Measurements from ENCODE around the gene TRIM40.
"Not testable (repeated sequence)": the region's sequence is repeated elsewhere in the genome, so short reads cannot be mapped to it uniquely, and the experiment has no call there.

Gene TRIM40

DNA sequence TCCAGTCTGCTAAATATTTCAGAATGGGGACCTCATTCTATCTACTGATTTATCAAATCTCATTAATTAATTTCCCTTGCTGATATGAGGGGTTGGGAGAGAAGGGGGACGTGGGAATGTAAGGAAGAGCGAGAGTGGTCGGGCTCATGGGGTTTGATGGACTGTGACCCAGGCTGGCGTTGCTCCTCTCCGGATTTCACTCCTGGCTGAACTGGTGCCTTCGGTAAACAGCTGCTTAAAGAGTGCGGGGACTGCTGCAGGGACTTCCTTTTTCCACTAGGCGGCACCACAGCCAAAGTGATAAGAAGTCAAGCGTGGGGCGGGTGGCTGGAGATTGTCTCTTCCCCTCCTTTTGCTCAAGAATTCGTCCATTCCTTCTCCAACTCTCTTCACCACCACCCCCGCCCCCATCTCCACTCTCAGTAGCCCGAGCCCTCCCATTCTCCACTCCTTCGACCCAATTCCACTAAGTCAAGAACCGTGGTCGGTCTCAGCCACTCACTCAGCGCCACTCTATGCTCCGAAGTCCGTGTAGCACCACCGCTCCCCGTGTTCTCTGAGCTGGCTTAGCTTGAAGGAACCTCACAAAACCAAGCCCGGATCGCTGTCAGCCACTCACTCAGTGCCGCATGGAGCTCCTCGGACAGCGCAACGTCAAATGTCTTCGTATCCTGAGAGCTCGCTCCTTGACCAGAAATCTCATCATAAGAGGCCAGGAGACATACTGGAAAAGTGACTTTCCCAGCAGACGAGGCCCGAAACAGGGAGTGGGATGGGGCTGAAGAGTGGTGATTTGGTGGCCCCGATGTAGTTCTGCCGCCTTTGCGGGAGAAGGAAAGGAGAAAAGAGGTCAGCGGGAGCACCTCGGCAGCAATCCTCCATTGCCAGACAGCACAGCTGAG, 32.7 kb upstream of the TRIM40 start:
- no peak for TF ChIP-seq ZNF274 (IDR thresholded peaks at IDR 0.05; ENCODE audit: low read depth, low read length)
- H3K4me3 ChIP-seq (ENCODE audit: low read length) = peak overlapping the region; percentile 18; the same call in 1 of the 2 replicates

DNA sequence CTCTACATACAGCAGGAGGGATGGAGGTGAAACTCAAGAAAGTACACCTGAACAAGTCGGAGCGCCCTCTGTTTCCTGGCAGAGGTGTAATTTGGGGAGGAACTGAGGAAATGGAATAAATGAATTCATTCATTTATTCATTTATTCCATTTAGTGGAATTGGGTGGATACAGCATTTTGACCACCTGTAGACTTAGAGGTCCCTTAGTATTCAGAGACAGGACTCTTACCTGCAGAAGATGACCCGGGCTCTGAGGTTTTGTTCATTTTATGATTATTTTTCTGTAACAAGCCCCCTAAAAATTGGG, 32.1 kb upstream of the TRIM40 start:
- no peak for TF ChIP-seq ZNF274 (IDR thresholded peaks at IDR 0.05; ENCODE audit: low read depth, low read length)
- H3K4me3 ChIP-seq (ENCODE audit: low read length) = no peak overlapping the region; the same call in 1 of the 2 replicates

DNA sequence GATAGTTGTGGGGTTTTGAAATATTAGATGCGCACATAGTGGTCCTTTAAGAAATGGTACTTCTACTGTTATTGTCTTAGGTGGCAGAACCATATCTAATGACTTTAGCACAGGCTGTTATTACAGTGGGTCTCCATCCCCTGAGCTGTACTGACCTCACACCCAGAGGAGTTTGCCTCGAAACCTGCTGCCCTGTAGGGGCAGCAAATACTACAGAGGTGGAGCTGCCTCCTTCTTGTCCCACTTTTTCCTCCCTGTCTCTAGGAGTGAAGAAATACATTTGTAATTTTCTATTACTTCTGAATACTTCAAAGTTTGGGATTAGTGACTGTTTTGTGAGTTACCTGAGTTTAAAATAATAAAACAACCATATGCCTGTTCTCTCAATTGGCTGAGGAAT, 31.3 kb upstream of the TRIM40 start:
- TF ChIP-seq ZNF274 (IDR thresholded peaks at IDR 0.05; ENCODE audit: low read depth, low read length) = no peak
- no peak overlapping the region for H3K4me3 ChIP-seq (ENCODE audit: low read length)

GRCh38 chr6:30111266-30111856, 24.6 kb upstream of the TRIM40 start:
- no peak for TF ChIP-seq ZNF274 (IDR thresholded peaks at IDR 0.05; ENCODE audit: low read depth, low read length)
- no peak overlapping the region for H3K4me3 ChIP-seq (ENCODE audit: low read length)

- no peak for TF ChIP-seq ZNF274 (IDR thresholded peaks at IDR 0.05; ENCODE audit: low read depth, low read length)
- H3K4me3 ChIP-seq (ENCODE audit: low read length) = no peak overlapping the region
Observed at GRCh38 chr6:30112402-30112994, 23.4 kb upstream of the TRIM40 start.

GRCh38 chr6:30113003-30113759, 22.8 kb upstream of the TRIM40 start, which contains the start of gene TRIM31:
TRIM31 (minus strand) TSS chr6:30113090; CDS start chr6:30112805, 285 bp downstream.
- H3K4me3 ChIP-seq (ENCODE audit: low read length) = no peak within 1 kb of the TSS
- TF ChIP-seq ZNF274 (IDR thresholded peaks at IDR 0.05; ENCODE audit: low read depth, low read length) = no peak

GRCh38 chr6:30113841-30114240, 22.1 kb upstream of the TRIM40 start:
- TF ChIP-seq ZNF274 (IDR thresholded peaks at IDR 0.05; ENCODE audit: low read depth, low read length) = no peak
- no peak overlapping the region for H3K4me3 ChIP-seq (ENCODE audit: low read length)

DNA sequence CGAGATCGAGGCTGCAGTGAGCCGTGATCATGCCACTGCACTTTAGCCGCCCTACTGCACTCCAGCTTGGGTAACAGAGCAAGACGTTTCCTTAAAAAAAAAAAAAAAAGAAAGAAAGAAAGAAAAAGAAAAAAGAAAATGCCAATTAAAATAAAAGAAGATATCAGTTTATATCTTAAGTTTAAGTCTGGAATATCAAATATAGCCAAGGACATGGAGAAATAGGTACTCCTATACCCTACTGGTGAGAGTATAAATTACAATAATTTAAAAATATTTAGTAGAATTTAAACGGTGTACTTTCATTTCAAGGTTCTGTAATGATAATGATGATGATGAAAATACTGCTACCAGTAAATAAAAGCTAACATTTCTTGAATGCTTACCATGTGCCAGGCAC, 19.2 kb upstream of the TRIM40 start:
- no peak overlapping the region for H3K4me3 ChIP-seq (ENCODE audit: low read length)
- TF ChIP-seq ZNF274 (IDR thresholded peaks at IDR 0.05; ENCODE audit: low read depth, low read length) = no peak

GRCh38 chr6:30118691-30119090, 17.2 kb upstream of the TRIM40 start:
- not testable (repeated sequence) for H3K4me3 ChIP-seq (ENCODE audit: low read length)

GRCh38 chr6:30121446-30122366, 14.2 kb upstream of the TRIM40 start:
- TF ChIP-seq ZNF274 (IDR thresholded peaks at IDR 0.05; ENCODE audit: low read depth, low read length) = no peak
- H3K4me3 ChIP-seq (ENCODE audit: low read length) = no peak overlapping the region

DNA sequence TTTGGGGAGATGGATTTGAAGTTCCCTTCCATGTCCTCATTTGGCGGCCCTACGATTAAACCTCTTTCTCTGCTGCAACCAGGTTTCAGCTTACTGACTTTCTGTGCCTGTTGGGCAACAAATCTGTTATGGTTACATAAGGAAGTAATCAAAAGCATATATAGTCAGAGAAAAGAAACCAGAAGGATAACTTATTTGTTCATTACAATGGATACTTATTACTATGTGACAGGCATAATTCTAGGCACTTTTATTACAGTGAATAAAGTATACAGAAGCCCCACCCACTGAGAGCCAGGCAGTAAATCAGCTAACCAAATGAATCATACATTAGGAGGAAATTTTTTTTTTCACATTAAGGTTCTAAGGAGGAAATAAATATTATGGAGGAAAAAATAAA, 13.4 kb upstream of the TRIM40 start:
- TF ChIP-seq ZNF274 (IDR thresholded peaks at IDR 0.05; ENCODE audit: low read depth, low read length) = no peak
- H3K4me3 ChIP-seq (ENCODE audit: low read length) = no peak overlapping the region

- TF ChIP-seq ZNF274 (IDR thresholded peaks at IDR 0.05; ENCODE audit: low read depth, low read length) = no peak
Observed at GRCh38 chr6:30127238-30128093, 8.5 kb upstream of the TRIM40 start.

More at GRCh38 chr6:30127238-30128093, 8.5 kb upstream of the TRIM40 start:
- no peak overlapping the region for H3K4me3 ChIP-seq (ENCODE audit: low read length)
